HG02759 (cell line): ENCODE results near the gene ZNHIT2.
A peak's percentile ranks its signal among the peaks of the same experiment; 100 is the strongest.
"Not testable (repeated sequence)": the region's sequence is repeated elsewhere in the genome, so short reads cannot be mapped to it uniquely, and the experiment has no call there.

ENCODE experiments used
- ATAC-seq: cut with Tn5 transposase; IDR thresholded peaks from one replicate; pipeline ENCODE4 v1.9.1; 2021; ENCODE audit warnings: mild to moderate bottlenecking, moderate library complexity; ENCODE audit not compliant: unreplicated experiment

The ZNHIT2 gene

DNA sequence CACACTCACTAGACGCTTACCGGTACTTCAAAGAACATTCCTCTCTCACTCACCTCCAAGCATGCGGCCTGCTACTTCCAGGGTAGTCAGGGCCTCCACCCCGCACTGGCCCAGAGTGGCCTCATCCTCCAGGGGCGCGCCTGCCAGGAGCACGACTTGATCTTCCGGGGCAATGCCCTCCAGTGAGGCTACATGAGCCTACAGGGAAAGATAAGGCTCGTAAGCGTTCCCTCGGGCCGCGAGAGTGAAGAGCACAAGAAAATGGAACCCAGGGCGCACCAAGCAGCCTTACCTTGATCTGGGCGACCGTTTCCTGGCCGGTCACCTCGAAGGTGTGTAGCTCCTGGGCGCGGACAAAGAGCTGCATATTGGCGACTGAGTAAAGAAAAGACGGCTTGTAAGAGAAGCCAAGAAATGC is 4.0 kb upstream of the ZNHIT2 start:
- no peak for ATAC-seq

DNA sequence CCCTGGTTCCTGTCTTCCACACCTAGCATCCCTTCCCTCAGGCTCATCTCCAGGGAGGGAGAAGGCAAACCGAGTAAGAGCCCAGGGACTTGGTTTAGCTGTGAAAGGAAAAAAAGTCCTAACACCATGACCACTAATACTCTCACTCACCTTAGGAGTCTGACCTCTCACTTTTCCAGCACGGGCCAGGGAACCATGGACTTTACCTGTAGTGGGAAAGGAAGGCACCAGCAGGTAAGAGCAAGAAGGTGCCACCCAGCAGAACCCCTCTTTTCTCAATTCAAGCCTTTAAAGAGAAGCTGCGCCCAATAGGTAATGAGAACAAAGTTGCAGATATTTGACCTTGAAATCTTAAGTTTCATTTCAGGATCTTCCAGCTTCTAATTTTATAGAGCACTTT is 3.3 kb upstream of the ZNHIT2 start:
- no peak for ATAC-seq

DNA sequence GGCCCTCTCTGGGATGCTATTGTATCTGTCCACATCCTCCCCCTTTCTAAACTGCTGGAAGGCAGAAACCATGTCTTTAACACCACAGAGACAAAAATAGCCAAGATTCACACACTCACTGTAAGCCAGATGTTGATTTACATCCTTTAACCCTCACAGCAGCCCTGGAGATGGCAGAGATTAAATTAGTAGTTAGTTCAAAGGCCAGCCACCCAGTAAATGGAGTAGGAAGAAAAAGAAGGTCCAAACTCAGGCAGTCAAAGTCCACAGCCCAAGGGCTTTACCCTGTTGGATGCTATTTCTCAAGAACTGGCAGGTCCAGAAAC is 2.1 kb upstream of the ZNHIT2 start:
- ATAC-seq: no peak

DNA sequence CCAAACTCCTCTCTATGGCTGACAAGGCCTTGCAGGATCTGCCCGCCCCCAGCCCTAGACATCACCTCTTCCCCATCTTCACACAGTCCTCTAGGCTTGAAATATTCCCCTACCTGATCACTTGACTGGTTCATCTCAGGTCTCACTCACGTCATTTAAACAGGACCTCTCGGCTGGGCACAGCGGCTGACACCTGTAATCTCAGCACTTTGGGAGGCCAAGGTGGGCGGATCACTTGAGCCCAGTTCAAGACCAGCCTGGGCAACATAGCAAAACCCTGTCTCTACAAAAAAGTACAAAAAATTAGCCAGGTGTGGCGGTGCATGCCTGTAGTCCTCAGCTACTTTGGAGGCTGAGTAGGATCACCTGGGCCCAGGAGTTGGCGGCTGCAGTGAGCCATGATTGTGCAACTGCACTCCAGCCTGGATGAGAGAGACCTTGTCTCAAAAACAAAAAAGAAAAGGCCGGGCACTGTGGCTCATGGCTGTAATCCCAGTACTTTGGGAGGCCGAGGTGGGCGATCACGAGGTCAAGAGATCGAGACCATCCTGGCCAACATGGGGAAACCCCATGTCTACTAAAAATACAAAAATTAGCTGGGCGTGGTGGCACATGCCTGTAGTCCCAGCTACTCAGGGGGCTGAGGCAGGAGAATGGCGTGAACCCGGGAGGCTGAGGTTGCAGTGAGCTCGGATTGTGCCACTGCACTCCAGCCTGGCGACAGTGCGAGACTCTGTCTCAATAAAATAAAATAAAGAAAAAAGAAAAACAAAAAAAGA is 1.6 kb upstream of the ZNHIT2 start:
- not testable (repeated sequence) for ATAC-seq

DNA sequence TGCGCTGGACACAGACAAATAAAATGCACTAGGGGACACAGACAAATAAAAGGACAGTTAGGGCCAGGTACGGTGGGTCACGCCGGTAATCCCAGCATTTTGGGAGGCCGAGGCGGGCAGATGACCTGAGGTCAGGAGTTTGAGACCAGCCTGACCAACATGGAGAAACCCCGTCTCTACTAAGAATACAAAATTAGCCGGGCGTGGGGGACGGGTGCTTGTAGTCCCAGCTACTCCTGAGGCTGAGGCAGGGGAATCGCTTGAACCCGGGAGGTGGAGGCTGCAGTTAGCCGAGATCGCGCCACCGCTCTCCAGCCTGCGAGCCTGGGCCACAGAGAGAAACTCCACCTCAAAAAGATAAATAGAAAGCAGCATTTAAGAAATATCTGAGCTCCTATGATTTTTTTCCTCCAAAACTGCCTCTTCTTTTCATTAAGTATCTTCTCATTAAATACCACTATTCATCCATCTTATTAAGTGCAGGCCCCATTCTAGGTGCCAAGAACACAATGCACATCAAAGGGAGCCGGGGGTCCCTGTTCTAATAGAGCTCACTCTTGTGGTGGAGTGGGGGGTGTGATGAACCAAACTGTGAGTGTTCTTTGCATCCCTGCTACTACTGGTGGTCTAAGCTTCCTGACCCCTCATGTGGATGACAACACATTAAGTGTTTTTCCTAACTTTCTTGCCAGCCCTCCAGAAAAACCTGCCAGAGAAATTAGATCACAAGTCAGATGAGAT is 766 bp upstream of the ZNHIT2 start:
- no peak for ATAC-seq

DNA sequence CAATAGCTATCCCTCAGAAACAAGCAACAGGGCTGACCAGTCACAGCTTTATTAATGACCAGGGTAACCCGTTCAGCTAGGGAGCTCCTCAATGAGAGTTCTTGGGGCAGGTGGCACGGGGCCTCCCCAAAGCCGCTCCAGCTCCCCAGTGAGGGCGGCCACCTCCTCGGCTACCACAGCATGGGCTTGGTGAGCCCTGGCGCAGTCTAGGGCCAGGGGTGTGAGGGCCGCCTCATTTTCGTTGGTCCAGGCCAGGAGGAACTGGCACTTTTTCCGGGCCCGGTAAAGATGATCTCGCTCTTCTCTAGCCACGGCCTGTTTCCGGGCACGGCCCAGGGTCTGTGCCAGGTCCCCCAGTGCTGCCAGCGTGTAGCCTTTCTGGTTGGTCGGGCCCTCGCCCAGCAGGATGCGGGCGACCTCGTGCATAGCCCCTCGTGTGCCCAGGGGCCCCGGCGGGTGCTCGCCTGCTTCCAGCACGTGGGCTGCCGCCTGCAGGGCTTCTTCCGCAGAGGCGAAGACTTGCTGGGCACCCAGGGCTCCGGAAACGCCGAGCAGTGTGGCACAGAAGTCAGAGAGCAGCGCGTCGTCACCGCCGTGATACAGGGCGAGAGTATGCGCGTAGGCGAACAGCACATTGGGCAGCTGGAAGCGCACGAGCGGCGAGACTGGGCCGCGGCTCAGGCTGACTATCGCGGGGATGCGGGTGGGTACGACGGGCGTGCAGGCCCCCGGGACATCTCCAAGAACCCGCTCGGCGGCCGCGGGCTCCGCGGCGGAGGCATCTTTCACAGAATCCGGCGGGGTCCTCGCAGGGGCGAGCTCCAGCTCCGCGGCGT is 913 bp downstream of the ZNHIT2 start:
- ATAC-seq: no peak

DNA sequence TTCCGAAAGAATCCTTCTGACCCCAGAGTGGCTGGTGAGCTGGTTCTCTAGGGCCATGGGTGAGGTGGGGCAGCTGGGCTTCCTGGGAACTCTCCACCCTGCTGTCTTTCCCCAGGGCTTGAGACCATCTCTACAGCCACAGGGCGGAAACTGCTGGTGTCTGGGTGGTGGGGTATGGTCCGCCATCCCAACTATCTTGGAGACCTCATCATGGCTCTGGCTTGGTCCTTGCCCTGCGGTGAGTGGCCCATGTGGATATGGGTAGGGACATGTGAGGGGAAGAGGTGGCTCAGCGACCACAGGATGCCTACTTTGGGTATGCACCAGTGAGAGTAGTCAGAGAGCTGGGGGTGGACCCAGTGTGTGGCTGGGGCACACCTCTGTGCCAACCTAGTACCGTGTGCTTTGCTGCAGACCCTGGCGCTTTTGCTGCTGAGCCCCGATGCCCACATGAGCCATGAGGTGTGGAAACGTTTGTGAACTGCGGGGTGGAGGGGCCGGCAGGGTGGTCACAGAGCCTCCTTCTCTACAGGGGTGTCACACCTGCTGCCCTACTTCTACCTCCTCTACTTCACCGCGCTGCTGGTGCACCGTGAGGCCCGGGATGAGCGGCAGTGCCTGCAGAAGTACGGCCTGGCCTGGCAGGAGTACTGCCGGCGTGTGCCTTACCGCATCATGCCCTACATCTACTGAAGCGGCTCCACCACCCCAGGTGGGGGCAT is 2.0 kb downstream of the ZNHIT2 start:
- ATAC-seq: no peak

DNA sequence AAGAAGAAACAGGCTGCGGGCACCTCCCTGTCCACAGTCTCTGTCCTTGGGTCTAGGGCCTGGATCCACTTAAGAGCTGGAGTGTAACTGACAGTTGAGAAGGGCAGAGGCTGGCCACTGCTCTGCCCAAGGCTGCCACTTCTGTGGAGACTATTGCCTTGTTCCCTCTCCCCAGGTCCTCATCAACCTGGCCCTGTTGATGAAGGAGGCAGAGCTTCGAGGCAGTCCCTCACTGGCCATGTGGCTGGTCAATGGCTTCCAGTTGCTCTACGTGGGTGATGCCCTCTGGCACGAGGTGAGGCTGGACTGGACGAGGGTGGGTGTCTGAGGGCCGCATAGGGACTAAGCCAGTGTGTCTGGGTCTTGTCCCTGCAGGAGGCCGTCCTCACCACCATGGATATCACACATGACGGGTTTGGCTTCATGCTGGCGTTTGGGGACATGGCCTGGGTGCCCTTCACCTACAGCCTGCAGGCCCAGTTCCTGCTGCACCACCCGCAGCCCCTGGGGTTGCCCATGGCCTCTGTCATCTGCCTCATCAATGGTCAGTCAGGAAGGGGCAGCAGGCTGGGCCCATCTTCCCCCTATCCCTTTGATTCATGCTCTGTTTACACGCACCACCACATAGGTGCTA is 2.8 kb downstream of the ZNHIT2 start:
- no peak for ATAC-seq

DNA sequence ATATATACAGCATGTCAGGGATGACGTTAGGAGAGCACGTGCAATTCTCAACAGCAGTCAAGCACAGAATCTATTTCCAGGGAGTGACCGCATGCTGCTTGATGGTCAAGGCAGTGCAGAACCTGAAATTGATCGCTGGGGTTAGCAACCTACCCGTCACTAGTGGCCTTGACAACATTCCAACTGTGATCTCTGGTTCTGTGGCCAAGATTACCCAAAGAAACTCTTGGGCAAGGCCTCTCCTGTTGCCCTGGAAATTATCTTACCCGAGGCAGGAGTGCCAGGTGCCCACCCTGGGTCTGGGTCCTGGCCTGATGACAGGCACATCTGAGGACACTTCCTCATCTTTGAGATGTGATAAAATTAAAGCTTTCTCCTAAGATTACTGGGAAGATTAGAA is 3.7 kb downstream of the ZNHIT2 start:
- no peak for ATAC-seq

DNA sequence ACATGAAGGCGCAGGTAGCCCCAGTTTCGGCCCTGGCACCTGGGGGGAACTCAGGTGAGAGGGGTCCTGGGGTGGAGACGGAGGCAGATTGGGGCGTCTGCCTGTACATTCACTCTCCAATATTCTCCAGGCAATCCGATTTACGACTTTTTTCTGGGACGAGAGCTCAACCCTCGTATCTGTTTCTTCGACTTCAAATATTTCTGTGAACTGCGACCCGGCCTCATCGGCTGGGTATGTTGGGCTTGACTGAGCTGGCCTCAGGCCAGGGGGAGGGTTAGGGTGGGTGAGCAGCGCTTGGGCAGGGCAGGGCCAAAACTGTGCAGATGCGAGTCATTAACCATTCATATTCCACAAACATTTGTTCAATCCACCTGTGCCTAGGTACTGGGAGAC is 4.1 kb downstream of the ZNHIT2 start:
- ATAC-seq: no peak

DNA sequence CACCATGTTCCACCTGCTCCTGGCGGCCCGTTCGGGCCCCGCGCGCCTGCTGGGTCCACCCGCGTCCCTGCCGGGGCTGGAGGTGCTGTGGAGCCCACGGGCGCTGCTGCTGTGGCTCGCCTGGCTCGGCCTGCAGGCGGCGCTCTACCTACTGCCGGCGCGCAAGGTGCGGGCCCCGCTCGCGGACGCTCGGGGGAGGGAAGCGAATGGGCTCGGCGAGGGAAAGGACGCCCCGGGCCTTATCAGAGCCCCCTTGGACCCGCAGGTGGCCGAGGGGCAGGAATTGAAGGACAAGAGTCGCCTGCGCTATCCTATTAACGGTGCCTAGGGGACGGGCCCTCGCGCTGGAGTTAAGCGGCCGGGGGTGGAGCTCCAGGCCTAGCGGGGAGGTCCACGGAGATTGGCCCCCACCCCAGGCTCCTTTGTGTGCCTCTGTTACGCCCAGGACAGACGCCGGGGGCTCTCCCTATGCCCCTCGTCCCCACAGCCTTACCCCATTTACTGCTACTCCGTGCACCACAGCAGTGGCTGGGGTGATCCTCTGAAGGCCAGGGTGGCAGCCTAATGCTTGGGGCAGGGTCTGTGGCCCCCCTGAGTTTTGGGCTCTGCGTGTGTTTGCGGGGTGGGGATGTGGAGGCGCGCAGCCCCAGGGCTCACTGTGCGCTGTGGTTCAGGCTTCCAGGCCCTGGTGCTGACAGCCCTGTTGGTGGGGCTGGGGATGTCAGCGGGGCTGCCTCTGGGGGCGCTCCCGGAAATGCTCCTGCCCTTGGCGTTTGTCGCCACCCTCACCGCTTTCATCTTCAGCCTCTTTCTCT is 4.7 kb downstream of the ZNHIT2 start:
- ATAC-seq: peak; percentile 39

DNA sequence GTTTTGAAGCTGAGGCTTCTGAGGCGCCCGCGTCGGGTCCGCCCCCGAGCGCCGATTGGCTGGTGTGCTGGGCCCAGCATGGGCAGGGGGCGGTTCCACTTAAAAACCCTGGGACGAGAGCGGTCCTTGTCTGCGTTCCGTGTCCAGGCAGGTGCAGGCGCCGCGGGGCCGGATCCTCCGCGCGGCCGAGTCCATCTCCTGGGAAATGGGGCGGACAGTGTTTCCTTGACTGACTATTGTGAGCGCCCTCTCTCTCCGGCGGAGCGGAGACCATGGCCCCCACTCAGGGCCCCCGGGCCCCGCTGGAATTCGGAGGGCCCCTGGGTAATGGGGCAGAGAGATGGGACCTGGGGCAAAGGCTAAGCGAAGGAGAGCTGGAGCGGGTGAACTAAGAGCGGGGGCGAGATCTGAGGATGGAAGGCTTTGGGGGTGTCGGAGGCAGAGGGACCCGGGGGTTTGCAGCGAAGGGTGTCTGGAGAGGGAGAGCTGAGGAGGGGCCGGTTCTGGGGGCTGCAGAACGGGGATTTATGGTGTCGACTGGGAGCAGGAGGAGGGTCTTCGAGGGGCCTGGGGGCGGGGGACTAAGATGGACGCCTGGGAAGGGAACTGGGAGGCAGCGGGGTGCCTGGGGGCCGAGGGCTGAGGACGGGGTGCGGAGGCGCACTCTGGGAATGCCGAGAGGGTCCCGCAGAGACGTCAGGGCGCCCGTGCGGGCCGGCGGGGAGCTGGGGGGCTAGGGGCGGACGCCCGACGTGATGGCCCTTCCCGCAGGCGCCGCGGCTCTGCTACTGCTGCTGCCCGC is 5.6 kb downstream of the ZNHIT2 start, which contains the start of gene TM7SF2:
TSS of gene TM7SF2 (plus strand) at position 129 of the 802 bp plus-strand sequence. CDS start at position 273, 144 bp downstream.
- peak; percentile 71 for ATAC-seq

DNA sequence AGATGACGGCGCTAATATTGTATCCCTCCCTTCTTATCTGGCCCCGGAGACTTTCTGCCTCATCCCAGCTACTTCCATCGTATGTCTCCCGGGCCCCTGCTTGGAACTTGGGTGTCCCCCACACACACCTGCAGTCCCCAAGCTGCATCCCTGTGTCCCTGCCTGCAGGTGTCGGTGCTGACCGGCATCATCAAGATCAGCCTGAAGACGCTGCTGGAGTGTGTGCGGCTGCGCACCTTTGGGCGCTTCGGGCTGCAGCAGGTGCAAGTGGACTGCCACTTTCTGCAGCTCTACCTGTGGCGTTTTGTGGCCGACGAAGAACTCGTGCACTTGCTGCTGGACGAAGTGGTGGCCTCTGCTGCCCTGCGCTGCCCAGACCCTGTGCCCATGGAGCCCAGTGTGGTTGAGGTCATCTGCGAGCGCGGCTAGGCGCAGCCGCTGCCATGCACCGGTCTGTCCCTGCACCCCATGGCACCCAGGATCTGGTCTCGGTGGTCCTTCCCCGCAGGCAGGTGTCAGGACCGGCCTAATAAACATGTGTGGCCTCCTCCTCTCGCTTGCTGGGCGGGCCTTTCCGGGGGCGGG is 6.2 kb downstream of the ZNHIT2 start:
- no peak for ATAC-seq

DNA sequence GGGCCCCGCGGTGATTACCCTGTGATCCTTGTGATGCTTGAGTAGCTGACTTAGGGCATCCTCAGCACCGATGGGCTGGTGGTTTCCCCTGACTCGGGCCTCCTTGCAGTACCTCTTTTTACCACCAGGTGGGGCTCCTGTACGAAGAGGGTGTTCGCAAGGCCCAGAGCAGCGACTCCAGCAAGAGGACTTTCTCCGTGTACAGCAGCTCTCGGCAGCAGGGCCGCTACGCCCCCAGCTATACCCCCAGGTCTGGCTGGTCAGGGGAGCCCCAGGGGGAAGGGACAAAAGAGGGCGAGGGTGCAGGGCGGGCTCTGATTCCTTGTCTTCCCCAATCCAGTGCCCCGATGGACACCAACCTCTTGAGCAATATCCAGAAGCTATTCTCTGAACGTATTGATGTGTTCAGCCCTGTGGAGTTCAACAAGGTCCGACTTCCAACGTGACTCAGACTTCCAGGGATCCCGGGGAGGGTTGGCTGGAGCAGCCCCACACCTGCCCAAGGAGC is 7.1 kb downstream of the ZNHIT2 start:
- peak; percentile 27 for ATAC-seq

DNA sequence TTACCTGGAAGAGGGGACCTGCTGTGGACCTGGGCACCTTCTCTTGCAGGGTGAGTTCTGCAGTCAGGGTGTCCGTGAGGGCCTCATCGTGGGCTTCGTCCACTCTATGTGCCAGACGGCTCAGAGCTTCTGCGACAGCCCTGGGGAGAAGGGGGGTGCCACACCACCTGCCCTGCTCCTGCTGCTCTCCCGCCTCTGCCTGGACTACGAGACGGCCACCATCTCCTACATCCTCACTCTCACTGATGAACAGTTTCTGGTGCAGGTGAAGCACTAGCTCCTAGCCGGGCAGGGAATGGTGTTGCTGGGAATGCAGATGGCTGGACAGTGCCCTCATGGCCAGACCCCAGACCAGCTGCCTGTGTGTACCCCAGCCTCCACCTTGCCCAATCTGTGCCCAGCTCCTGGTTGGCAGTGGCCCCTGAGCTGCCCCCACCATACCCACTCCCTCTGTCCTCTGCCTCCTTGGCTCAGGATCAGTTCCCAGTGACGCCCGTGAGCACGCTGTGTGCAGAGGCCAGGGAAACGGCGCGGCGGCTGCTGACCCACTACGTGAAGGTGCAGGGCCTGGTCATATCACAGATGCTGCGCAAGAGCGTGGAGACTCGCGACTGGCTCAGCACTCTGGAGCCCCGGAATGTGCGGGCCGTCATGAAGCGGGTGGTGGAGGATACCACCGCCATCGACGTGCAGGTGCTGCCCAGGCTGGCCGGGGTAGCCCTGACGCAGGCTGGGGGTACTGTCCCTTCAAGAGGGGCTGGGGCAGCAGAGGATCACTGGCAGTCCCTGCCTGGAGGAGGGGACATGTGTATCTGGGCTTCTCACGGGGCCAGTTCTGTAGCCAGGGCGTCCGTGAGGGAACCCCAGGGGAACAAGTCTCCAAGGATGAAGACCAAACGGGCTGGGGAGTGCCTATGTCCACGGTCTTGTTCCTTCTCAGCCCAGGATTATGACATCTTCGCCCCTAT is 8.0 kb downstream of the ZNHIT2 start:
- no peak for ATAC-seq

DNA sequence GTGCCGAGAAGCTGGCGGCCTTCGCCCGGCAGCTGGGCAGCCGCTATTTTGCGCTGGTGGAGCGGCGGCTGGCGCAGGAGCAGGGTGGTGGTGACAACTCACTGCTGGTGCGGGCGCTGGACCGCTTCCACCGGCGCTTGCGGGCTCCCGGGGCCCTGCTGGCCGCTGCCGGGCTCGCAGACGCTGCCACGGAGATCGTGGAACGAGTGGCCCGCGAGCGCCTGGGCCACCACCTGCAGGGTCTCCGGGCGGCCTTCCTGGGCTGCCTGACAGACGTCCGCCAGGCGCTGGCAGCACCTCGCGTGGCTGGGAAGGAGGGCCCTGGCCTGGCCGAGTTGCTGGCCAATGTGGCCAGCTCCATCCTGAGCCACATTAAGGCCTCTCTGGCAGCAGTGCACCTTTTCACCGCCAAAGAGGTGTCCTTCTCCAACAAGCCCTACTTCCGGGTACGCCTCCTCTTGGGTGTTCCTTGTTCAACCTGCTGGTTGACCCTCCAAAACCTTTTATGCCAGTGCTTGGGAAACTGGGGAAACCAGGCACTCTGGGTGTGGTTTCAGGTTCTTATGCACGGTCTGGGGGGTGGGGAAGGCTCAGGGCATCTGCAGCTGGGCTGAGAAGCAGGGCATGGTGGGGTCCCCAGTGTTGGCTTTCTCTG is 8.9 kb downstream of the ZNHIT2 start:
- no peak for ATAC-seq
